ENCODE results near the gene NKD1.

NKD1 gene

GRCh38 chr16:50566014-50566962, 18.1 kb downstream of the NKD1 start:
- Histone ChIP-seq H3K27ac (ENCODE audit: low read length) (no peak overlapping the region), H3K4me3 (ENCODE audit: low read length) (no peak overlapping the region), H3K4me1 (ENCODE audit: insufficient read depth, low read length) (no peaks in the 10 kb centered on the region), H3K36me3 (ENCODE audit: insufficient read depth, low read depth, low read length) (no peaks in the 10 kb centered on the region), H3K9ac (ENCODE audit: low read depth, low read length) (no peak overlapping the region), H3K9me3 (ENCODE audit: insufficient read depth, low read depth, low read length) (no peaks in the 10 kb centered on the region), H3K27me3 (ENCODE audit: insufficient read depth, low read length) (no peaks in the 10 kb centered on the region)

- H3K27me3 ChIP-seq (ENCODE audit: insufficient read depth, low read length) = no peaks in the 10 kb centered on the region
- H3K4me3 ChIP-seq (ENCODE audit: low read length) = no peak overlapping the region
- H3K27ac ChIP-seq (ENCODE audit: low read length) = no peak overlapping the region
Measured at GRCh38 chr16:50567651-50568050, 19.5 kb downstream of the NKD1 start.

GRCh38 chr16:50568187-50568815, 20.1 kb downstream of the NKD1 start:
- Histone ChIP-seq H3K4me3 (ENCODE audit: low read length) (no peak overlapping the region), H3K4me1 (ENCODE audit: insufficient read depth, low read length) (no peaks in the 10 kb centered on the region; the same call in 1 of the 2 replicates), H3K27ac (ENCODE audit: low read length) (no peak overlapping the region), H3K9me3 (ENCODE audit: insufficient read depth, low read depth, low read length) (no peaks in the 10 kb centered on the region), H3K36me3 (ENCODE audit: insufficient read depth, low read depth, low read length) (no peaks in the 10 kb centered on the region), H3K27me3 (ENCODE audit: insufficient read depth, low read length) (no peaks in the 10 kb centered on the region), H3K9ac (ENCODE audit: low read depth, low read length) (no peak overlapping the region)

More at GRCh38 chr16:50567651-50568050, 19.5 kb downstream of the NKD1 start:
- Histone ChIP-seq H3K9ac (ENCODE audit: low read depth, low read length) (no peak overlapping the region), H3K4me1 (ENCODE audit: insufficient read depth, low read length) (no peaks in the 10 kb centered on the region; the same call in 1 of the 2 replicates), H3K36me3 (ENCODE audit: insufficient read depth, low read depth, low read length) (no peaks in the 10 kb centered on the region), H3K9me3 (ENCODE audit: insufficient read depth, low read depth, low read length) (no peaks in the 10 kb centered on the region)

GRCh38 chr16:50570354-50570753, 22.2 kb downstream of the NKD1 start:
- H3K4me1 ChIP-seq (ENCODE audit: insufficient read depth, low read length) = no peaks in the 10 kb centered on the region; the same call in 1 of the 2 replicates
- H3K4me3 ChIP-seq (ENCODE audit: low read length) = no peak overlapping the region
- no peak overlapping the region for H3K9ac ChIP-seq (ENCODE audit: low read depth, low read length)
- no peaks in the 10 kb centered on the region for H3K9me3 ChIP-seq (ENCODE audit: insufficient read depth, low read depth, low read length)
- H3K27ac ChIP-seq (ENCODE audit: low read length) = no peak overlapping the region
- H3K36me3 ChIP-seq (ENCODE audit: insufficient read depth, low read depth, low read length) = no peaks in the 10 kb centered on the region
- H3K27me3 ChIP-seq (ENCODE audit: insufficient read depth, low read length) = no peaks in the 10 kb centered on the region

GRCh38 chr16:50570808-50571598, 22.8 kb downstream of the NKD1 start:
- no peak overlapping the region for H3K4me3 ChIP-seq (ENCODE audit: low read length)
- no peak overlapping the region for H3K27ac ChIP-seq (ENCODE audit: low read length)
- H3K9ac ChIP-seq (ENCODE audit: low read depth, low read length) = no peak overlapping the region
- H3K9me3 ChIP-seq (ENCODE audit: insufficient read depth, low read depth, low read length) = no peaks in the 10 kb centered on the region
- no peaks in the 10 kb centered on the region; the same call in 1 of the 2 replicates for H3K4me1 ChIP-seq (ENCODE audit: insufficient read depth, low read length)
- H3K36me3 ChIP-seq (ENCODE audit: insufficient read depth, low read depth, low read length) = no peaks in the 10 kb centered on the region
- no peaks in the 10 kb centered on the region for H3K27me3 ChIP-seq (ENCODE audit: insufficient read depth, low read length)

- Histone ChIP-seq H3K9ac (ENCODE audit: low read depth, low read length) (no peak overlapping the region), H3K36me3 (ENCODE audit: insufficient read depth, low read depth, low read length) (no peaks in the 10 kb centered on the region), H3K27me3 (ENCODE audit: insufficient read depth, low read length) (no peaks in the 10 kb centered on the region)
Measured at GRCh38 chr16:50571786-50572185, 23.6 kb downstream of the NKD1 start.

GRCh38 chr16:50572700-50573099, 24.5 kb downstream of the NKD1 start:
- Histone ChIP-seq H3K27me3 (ENCODE audit: insufficient read depth, low read length) (no peaks in the 10 kb centered on the region), H3K4me1 (ENCODE audit: insufficient read depth, low read length) (no peaks in the 10 kb centered on the region; the same call in 1 of the 2 replicates), H3K4me3 (ENCODE audit: low read length) (no peak overlapping the region), H3K9me3 (ENCODE audit: insufficient read depth, low read depth, low read length) (no peaks in the 10 kb centered on the region), H3K27ac (ENCODE audit: low read length) (no peak overlapping the region), H3K9ac (ENCODE audit: low read depth, low read length) (no peak overlapping the region), H3K36me3 (ENCODE audit: insufficient read depth, low read depth, low read length) (no peaks in the 10 kb centered on the region)

More at GRCh38 chr16:50571786-50572185, 23.6 kb downstream of the NKD1 start:
- Histone ChIP-seq H3K27ac (ENCODE audit: low read length) (no peak overlapping the region), H3K4me3 (ENCODE audit: low read length) (no peak overlapping the region), H3K9me3 (ENCODE audit: insufficient read depth, low read depth, low read length) (no peaks in the 10 kb centered on the region), H3K4me1 (ENCODE audit: insufficient read depth, low read length) (no peaks in the 10 kb centered on the region; the same call in 1 of the 2 replicates)

GRCh38 chr16:50573279-50573678, 25.1 kb downstream of the NKD1 start:
- Histone ChIP-seq H3K4me3 (ENCODE audit: low read length) (no peak overlapping the region), H3K36me3 (ENCODE audit: insufficient read depth, low read depth, low read length) (no peaks in the 10 kb centered on the region), H3K4me1 (ENCODE audit: insufficient read depth, low read length) (no peaks in the 10 kb centered on the region; the same call in 1 of the 2 replicates), H3K9me3 (ENCODE audit: insufficient read depth, low read depth, low read length) (no peaks in the 10 kb centered on the region), H3K9ac (ENCODE audit: low read depth, low read length) (no peak overlapping the region), H3K27me3 (ENCODE audit: insufficient read depth, low read length) (no peaks in the 10 kb centered on the region), H3K27ac (ENCODE audit: low read length) (no peak overlapping the region)

GRCh38 chr16:50573947-50574744, 25.9 kb downstream of the NKD1 start:
- Histone ChIP-seq H3K9ac (ENCODE audit: low read depth, low read length) (no peak overlapping the region), H3K36me3 (ENCODE audit: insufficient read depth, low read depth, low read length) (no peaks in the 10 kb centered on the region), H3K27ac (ENCODE audit: low read length) (no peak overlapping the region), H3K4me3 (ENCODE audit: low read length) (no peak overlapping the region), H3K9me3 (ENCODE audit: insufficient read depth, low read depth, low read length) (no peaks in the 10 kb centered on the region), H3K27me3 (ENCODE audit: insufficient read depth, low read length) (no peaks in the 10 kb centered on the region), H3K4me1 (ENCODE audit: insufficient read depth, low read length) (no peaks in the 10 kb centered on the region; the same call in 1 of the 2 replicates)

GRCh38 chr16:50574745-50575136, 26.5 kb downstream of the NKD1 start:
- Histone ChIP-seq H3K9ac (ENCODE audit: low read depth, low read length) (no peak overlapping the region), H3K27me3 (ENCODE audit: insufficient read depth, low read length) (no peaks in the 10 kb centered on the region), H3K36me3 (ENCODE audit: insufficient read depth, low read depth, low read length) (no peaks in the 10 kb centered on the region), H3K27ac (ENCODE audit: low read length) (no peak overlapping the region), H3K4me1 (ENCODE audit: insufficient read depth, low read length) (no peaks in the 10 kb centered on the region; the same call in 1 of the 2 replicates), H3K4me3 (ENCODE audit: low read length) (no peak overlapping the region), H3K9me3 (ENCODE audit: insufficient read depth, low read depth, low read length) (no peaks in the 10 kb centered on the region)

GRCh38 chr16:50575743-50576142, 27.5 kb downstream of the NKD1 start:
- Histone ChIP-seq H3K4me3 (ENCODE audit: low read length) (no peak overlapping the region), H3K9me3 (ENCODE audit: insufficient read depth, low read depth, low read length) (no peaks in the 10 kb centered on the region), H3K9ac (ENCODE audit: low read depth, low read length) (no peak overlapping the region), H3K27me3 (ENCODE audit: insufficient read depth, low read length) (no peaks in the 10 kb centered on the region), H3K27ac (ENCODE audit: low read length) (no peak overlapping the region), H3K36me3 (ENCODE audit: insufficient read depth, low read depth, low read length) (no peaks in the 10 kb centered on the region), H3K4me1 (ENCODE audit: insufficient read depth, low read length) (peaks cover under 1% of the 10 kb centered on the region; the same call in 1 of the 2 replicates)

Measured in iPS-20b (cell line).